ENCODE results near the gene NPIPA5. TPM values are rescaled to one million over a fixed set of nuclear protein-coding genes. Genes with fewer than 3 reads are reported as not detected.

Gene NPIPA5
- total and polyA plus RNA-seq, 2 of the 13 experiments (the other 11 are each of a cell fraction or from before 2014, with no cell fraction given), result 9.7 to 21.5 TPM

GRCh38 chr16:15415511-15415985 lies 37.5 kb upstream of the NPIPA5 start:
- FAIRE-seq, result no peak
- intact Hi-C loops (cut with micrococcal nuclease; ENCODE audit: unreplicated experiment) (no loop called here), in situ Hi-C loops (cut with HindIII; ENCODE audit: extremely low pct_ligation_motif_present, low pct_unique_long_range_greater_than_20kb) (no loop called here)
- peaks cover 10% of the 10 kb centered on the region for H3K4me1 ChIP-seq (ENCODE audit: insufficient read depth, low read length)
- no TSS peak for BruUV-seq (replicated peaks)
- ATAC-seq, result no peak
- no peak overlapping the region for H3K4me2 ChIP-seq (ENCODE audit: low read depth, low read length)
- no peak for DNase-seq (ENCODE audit: low spot score)
- TF ChIP-seq EEA1 (CRISPR knock-in tag; IDR thresholded peaks at IDR 0.05; ENCODE audit: borderline replicate concordance) (no peak), ZBTB40 (IDR thresholded peaks at IDR 0.05) (no peak), ZBTB40 (CRISPR knock-in tag; IDR thresholded peaks at IDR 0.05) (no peak), AHDC1 (CRISPR knock-in tag; IDR thresholded peaks at IDR 0.05; ENCODE audit: borderline replicate concordance) (no peak), TP53 (CRISPR knock-in tag; conservative IDR thresholded peaks at IDR 0.05) (no peak), JUND (CRISPR knock-in tag; IDR thresholded peaks at IDR 0.05) (no peak), ZNF205 (CRISPR knock-in tag; IDR thresholded peaks at IDR 0.05) (no peak), FOXA3 (CRISPR knock-in tag; IDR thresholded peaks at IDR 0.05) (no peak)
- ChIA-PET POLR2A (interaction anchor here (1.8 kb wide), 1 partner anchor 18 kb away, joined by 4 read pairs; no protein-coding TSS in a partner anchor), CTCF (ENCODE audit: low intra/inter-chr PET ratio, low total read pairs) (no interaction called here)
- no peak overlapping the region for H3K27ac ChIP-seq (ENCODE audit: extremely low read length, insufficient read depth, low read length)
- no peaks in the 10 kb centered on the region for H3K79me2 ChIP-seq (ENCODE audit: insufficient read depth, low read length)
- no peaks in the 10 kb centered on the region for H3K27me3 ChIP-seq (ENCODE audit: control insufficient read depth in 1 of 2, insufficient read depth in 2 of 2, low read length in 2 of 2)
- no peaks in the 10 kb centered on the region for H3K36me3 ChIP-seq (replicated peaks in 1 of 2; ENCODE audit: control insufficient read depth in 1 of 2, insufficient read depth in 2 of 2, low read length in 2 of 2)
- H2AFZ ChIP-seq (ENCODE audit: low read length), result no peak overlapping the region
- 85% methylated on average over 3 of the region's 3 CpGs for WGBS (ENCODE audit: low lambda C conversion rate)
- H3K4me3 ChIP-seq (replicated peaks in 1 of 3; ENCODE audit: insufficient read depth in 1 of 3, low read depth in 2 of 3, low read length in 3 of 3), result no peak overlapping the region
- H3K9me3 ChIP-seq (ENCODE audit: low read length), result no peaks in the 10 kb centered on the region
- no peaks in the 10 kb centered on the region for H4K20me1 ChIP-seq (ENCODE audit: insufficient read depth, low read length)
- no peak overlapping the region for H3K9ac ChIP-seq (ENCODE audit: insufficient read depth, low read depth, low read length)

Data from HepG2 (cell line).